CD4-positive, alpha-beta T cell (primary cell): Measurements from ENCODE around the gene UGT1A5. TPM values are rescaled to one million over a fixed set of nuclear protein-coding genes. Genes with fewer than 3 reads are reported as not detected.

ENCODE experiments used
- ATAC-seq: fragments of 200-7000 bp; cut with Tn5 transposase; one replicate; pipeline ENCODE4 v1.10.0; 2022; ENCODE audit warnings: mild to moderate bottlenecking; ENCODE audit not compliant: poor library complexity
- CTCF ChIA-PET: fragments of 350-600 bp; sonication (Branson Sonifier 250); formaldehyde crosslinking; loops from one replicate; lab custom pipeline; 2021; ENCODE audit warnings: antibody characterized with exemption, inconsistent platforms; lab: Charles Lee
- POLR2A ChIA-PET: fragments of 350-600 bp; sonication (Branson Sonifier 250); formaldehyde crosslinking; loops from one replicate; lab custom pipeline; 2021; ENCODE audit warnings: antibody characterized with exemption, inconsistent platforms; lab: Charles Lee
- DNase-seq, 14 experiments: peaks; one replicate each; pipeline ENCODE4 v3.0.0-alpha.2; 2013 to 2020; ENCODE audit warnings: mixed read lengths in 2 of 14
- H3K27ac ChIP-seq, 2 donors: one replicate each; pipeline versions ENCODE4 v1.5.1 to v1.7.0; 2013; ENCODE audit warnings: low read length in 2 of 2, low read depth in 1 of 2, mild to moderate bottlenecking in 1 of 2
- H3K27me3 ChIP-seq, 2 experiments: 1 replicate in 1 of 2; 2 replicates in 1 of 2; pipeline versions ENCODE4 v1.6.1 to v1.7.0; 2013; ENCODE audit warnings: low read length in 2 of 2, control low read depth in 1 of 2, mild to moderate bottlenecking in 1 of 2, moderate library complexity in 1 of 2; ENCODE audit not compliant: insufficient read depth in 2 of 2, control insufficient read depth in 1 of 2
- H3K36me3 ChIP-seq: one replicate; pipeline ENCODE4 v1.6.1; 2013; ENCODE audit warnings: low read length, control low read depth; ENCODE audit not compliant: insufficient read depth
- H3K4me1 ChIP-seq: one replicate; pipeline ENCODE4 v1.6.1; 2013; ENCODE audit warnings: low read length, control low read depth; ENCODE audit not compliant: insufficient read depth
- H3K4me3 ChIP-seq: one replicate; pipeline ENCODE4 v1.5.1; 2013; ENCODE audit warnings: mild to moderate bottlenecking, low read length, moderate library complexity
- H3K9me3 ChIP-seq, 2 experiments: 1 replicate in 1 of 2; 2 replicates in 1 of 2; pipeline versions ENCODE4 v1.6.1 to v1.7.0; 2013; ENCODE audit warnings: low read length in 2 of 2, mild to moderate bottlenecking in 2 of 2, control low read depth in 1 of 2, moderate library complexity in 1 of 2; ENCODE audit not compliant: control insufficient read depth in 1 of 2, insufficient read depth in 1 of 2
- H3K27ac Mint-ChIP-seq: one replicate; pipeline ENCODE4 v1.8.0; 2020; ENCODE audit warnings: mixed read lengths
- H3K27me3 Mint-ChIP-seq: one replicate; pipeline ENCODE4 v1.8.0; 2021; ENCODE audit warnings: mixed read lengths
- H3K36me3 Mint-ChIP-seq: one replicate; pipeline ENCODE4 v1.8.0; 2021; ENCODE audit warnings: low read depth, mixed read lengths
- H3K4me1 Mint-ChIP-seq: one replicate; pipeline ENCODE4 v1.8.0; 2021; ENCODE audit warnings: low read depth, mixed read lengths
- H3K4me3 Mint-ChIP-seq: one replicate; pipeline ENCODE4 v1.8.0; 2020; ENCODE audit warnings: mild to moderate bottlenecking, mixed read lengths
- H3K9me3 Mint-ChIP-seq: one replicate; pipeline ENCODE4 v1.8.0; 2020; ENCODE audit warnings: mixed read lengths
- CTCF ChIP-seq: fragments of 200-600 bp; IDR thresholded peaks from one replicate; pipeline ENCODE4 v1.8.0; 2022; ENCODE audit warnings: antibody characterized with exemption, mild to moderate bottlenecking
- intact Hi-C, 2 experiments: fragments of 100-400 bp; cut with DNase I in 1 of 2; cut with micrococcal nuclease in 1 of 2; formaldehyde crosslinking; loops; one replicate each; pipeline versions ENCODE4 v1.15.1 to v1.9.0; 2023 to 2025; cut with DNase I, micrococcal nuclease
- total RNA-seq, 174 experiments: library from RNA in 2 of 174; stranded (reverse) in 2 of 174; gene quantifications; one replicate each; pipeline ENCODE4 v1.2.3 and lab custom pipeline; 2021 to 2026

UGT1A5 gene
- total RNA-seq, 2 experiments from 2014 or later: not detected

- Mint-ChIP-seq H3K27ac (no peak overlapping the region), H3K27me3 (peaks cover 46% of the 10 kb centered on the region), H3K36me3 (no peaks in the 10 kb centered on the region), H3K4me3 (no peak overlapping the region), H3K4me1 (no peaks in the 10 kb centered on the region), H3K9me3 (no peaks in the 10 kb centered on the region)
- peaks cover 0 to 21% of the 10 kb centered on the region in 2 experiments for H3K27me3 ChIP-seq
- DNase-seq (no peak), ATAC-seq (no peak)
- H3K36me3 ChIP-seq: no peaks in the 10 kb centered on the region
- ChIA-PET CTCF (no interaction called here), POLR2A (no interaction called here)
- no peak for TF ChIP-seq CTCF
- no peaks in the 10 kb centered on the region for H3K9me3 ChIP-seq
- H3K27ac ChIP-seq: no peak overlapping the region
- intact Hi-C loops: no loop called here
- H3K4me1 ChIP-seq: no peaks in the 10 kb centered on the region
- H3K4me3 ChIP-seq: no peak overlapping the region
Observed at GRCh38 chr2:233674314-233674713, 38.4 kb upstream of the UGT1A5 start.

- H3K4me1 ChIP-seq: no peaks in the 10 kb centered on the region
- H3K4me3 Mint-ChIP-seq: no peak overlapping the region
- TF ChIP-seq CTCF: no peak
- H3K27ac ChIP-seq: no peak overlapping the region
- intact Hi-C loops: no loop called here
- ChIA-PET POLR2A (no interaction called here), CTCF (no interaction called here)
- no peaks in the 10 kb centered on the region for H3K9me3 Mint-ChIP-seq
- peaks cover 0 to 21% of the 10 kb centered on the region in 2 experiments for H3K27me3 ChIP-seq
- ATAC-seq (no peak), DNase-seq (no peak)
- peaks cover 50% of the 10 kb centered on the region for H3K27me3 Mint-ChIP-seq
- no peak overlapping the region for H3K27ac Mint-ChIP-seq
- no peaks in the 10 kb centered on the region for H3K4me1 Mint-ChIP-seq
- no peak overlapping the region for H3K4me3 ChIP-seq
- no peaks in the 10 kb centered on the region for H3K36me3 Mint-ChIP-seq
- H3K36me3 ChIP-seq: no peaks in the 10 kb centered on the region
- no peaks in the 10 kb centered on the region for H3K9me3 ChIP-seq
Observed at GRCh38 chr2:233674995-233675394, 37.7 kb upstream of the UGT1A5 start.

- intact Hi-C loops: no loop called here
- no peaks in the 10 kb centered on the region for H3K9me3 ChIP-seq
- H3K27me3 Mint-ChIP-seq: peaks cover 44% of the 10 kb centered on the region
- no peak overlapping the region for H3K27ac Mint-ChIP-seq
- no peaks in the 10 kb centered on the region for H3K9me3 Mint-ChIP-seq
- no peaks in the 10 kb centered on the region for H3K4me1 Mint-ChIP-seq
- H3K4me1 ChIP-seq: no peaks in the 10 kb centered on the region
- peaks cover 0 to 17% of the 10 kb centered on the region in 2 experiments for H3K27me3 ChIP-seq
- H3K27ac ChIP-seq: no peak overlapping the region
- H3K36me3 ChIP-seq: no peaks in the 10 kb centered on the region
- ATAC-seq (no peak), DNase-seq (no peak)
- CTCF ChIA-PET: no interaction called here
- no peak for TF ChIP-seq CTCF
- no peak overlapping the region for H3K4me3 ChIP-seq
- POLR2A ChIA-PET: no interaction called here
- no peaks in the 10 kb centered on the region for H3K36me3 Mint-ChIP-seq
- H3K4me3 Mint-ChIP-seq: no peak overlapping the region
Observed at GRCh38 chr2:233676046-233676445, 36.7 kb upstream of the UGT1A5 start.
